HG03469 (cell line): ENCODE data around the gene ADGRG6.

Source experiments
- ATAC-seq: cut with Tn5 transposase; IDR thresholded peaks from one replicate; pipeline ENCODE4 v1.9.1; 2021; ENCODE audit warnings: mild to moderate bottlenecking, moderate library complexity, moderate number of reproducible peaks; ENCODE audit not compliant: unreplicated experiment

ADGRG6 gene

DNA sequence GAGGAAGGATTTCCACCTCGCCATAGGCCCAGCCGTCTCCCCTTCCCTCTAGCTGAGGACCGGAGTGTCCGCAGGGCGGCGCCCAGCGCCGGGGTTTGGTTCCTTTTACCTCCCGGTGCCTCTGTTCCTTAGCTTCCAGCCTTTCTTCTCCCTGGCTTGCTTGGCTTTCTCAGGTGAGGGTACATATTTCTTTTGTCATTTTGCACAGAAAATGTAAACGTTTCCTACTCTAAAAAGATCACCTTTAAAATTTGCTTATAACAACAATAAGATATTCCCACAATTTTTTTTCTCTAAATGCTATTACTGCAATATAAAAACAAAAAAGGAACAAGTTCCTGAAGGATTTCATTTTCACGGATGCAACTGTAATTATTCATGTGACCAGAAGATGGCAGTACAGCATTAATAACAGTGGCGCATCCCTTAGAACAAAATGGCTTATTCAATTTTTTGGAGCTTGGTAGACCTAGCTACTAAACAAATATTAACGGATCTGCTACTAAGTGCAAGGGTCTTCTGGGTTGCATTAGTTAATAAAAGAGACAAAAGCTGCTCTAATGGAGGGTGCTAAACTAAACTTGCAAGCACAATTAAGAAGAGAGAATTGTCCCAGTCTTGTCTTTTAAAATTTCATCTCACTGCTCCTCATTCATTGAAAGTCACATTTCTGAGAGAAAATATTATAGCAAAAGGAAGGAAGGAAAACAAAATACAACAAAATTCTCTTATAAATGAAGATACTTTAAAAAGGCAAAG is 172.9 kb downstream of the ADGRG6 start:
- ATAC-seq, result no peak

DNA sequence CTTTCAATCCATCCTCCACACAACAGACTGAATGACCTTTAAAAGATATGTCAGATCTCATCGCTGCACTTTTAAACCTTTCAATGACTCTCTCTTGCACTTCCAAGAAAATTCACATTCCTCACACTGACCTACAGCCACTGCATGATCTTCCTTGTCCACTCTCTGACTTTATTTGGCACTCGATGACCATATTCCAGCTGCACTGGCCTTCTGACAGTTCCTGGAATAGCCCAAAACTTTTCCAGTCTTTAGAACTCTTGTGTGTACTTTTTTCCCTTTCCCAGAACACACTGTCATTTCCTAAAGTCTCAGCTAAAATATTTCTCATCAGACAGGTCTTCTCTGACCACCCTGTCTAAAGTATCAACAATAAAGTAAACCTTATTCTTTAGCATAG is 174.6 kb downstream of the ADGRG6 start:
- ATAC-seq, result no peak

DNA sequence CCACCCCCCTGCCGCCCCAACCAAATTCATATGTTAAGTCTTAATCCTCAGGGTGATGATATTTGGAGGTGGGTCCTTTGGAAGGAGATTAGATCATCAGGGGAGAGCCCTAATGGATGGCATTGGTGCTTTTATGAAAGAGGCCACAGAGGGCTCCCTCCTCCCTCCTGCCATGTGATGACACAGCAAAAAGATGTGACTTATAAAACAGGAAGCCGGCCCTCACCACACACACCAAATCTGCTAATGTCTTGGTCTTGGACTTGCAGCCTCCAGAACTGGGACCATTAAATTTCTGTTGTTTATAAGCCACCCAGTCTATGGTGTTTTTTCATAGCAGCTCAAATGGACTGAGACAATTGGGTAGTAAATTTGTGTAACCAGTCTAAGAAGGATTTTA is 176.3 kb downstream of the ADGRG6 start:
- ATAC-seq, result no peak

DNA sequence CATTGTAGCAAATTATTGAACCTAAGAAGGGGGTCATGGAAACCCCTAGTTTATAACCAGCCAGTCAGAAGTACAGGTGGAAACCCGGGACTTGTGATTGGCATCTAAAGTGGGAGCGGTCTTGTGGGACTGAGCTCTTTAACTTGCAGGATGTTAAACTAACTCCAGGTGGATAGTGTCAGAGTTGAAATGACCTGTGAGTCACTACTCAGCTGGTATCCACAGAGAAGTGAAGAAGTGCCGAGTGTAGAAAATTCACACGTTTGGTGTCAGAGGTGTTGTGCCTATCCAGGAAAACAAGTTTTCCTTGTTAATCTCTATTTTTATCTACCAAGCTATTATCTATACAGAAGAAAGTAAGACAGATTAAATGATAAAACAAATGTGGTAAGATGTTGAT is 179.7 kb downstream of the ADGRG6 start:
- ATAC-seq, result no peak

DNA sequence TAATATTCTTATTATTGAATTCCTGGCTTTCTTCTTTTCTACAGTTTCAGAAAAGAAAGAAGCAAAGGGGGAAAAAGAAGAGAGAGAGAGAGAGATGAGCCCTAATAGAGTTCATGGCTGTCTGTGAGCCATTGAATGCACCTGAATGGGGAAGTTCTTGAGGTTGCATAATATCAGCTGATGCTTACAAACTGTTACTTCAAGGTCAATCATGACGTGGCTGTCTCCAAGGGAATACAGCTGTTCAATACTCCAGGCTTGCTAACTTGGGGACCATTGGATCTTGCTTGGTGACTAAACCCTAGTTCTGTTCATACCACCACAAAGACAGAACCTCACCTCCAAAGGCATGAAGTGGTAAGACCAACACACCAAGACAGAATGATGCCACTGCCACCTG is 180.4 kb downstream of the ADGRG6 start:
- no peak for ATAC-seq

DNA sequence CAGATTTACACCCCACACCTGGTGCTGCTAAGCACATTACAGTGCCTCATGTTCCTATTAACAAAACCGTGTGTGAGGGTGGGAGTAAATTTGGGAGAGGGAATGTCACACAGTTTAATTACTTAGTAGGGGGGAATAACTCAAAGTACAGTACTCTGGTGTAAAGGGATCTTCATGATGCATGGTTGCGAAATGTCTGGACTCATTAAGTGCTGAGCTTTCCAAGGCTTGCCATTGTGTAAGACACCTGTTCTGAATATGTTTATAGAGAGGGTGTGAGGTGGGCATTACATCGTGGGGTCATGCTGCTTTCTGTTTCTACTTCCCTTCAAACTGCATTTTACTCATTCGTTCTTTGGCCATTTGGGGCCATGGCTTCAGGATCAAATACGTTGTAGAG is 181.2 kb downstream of the ADGRG6 start:
- no peak for ATAC-seq

DNA sequence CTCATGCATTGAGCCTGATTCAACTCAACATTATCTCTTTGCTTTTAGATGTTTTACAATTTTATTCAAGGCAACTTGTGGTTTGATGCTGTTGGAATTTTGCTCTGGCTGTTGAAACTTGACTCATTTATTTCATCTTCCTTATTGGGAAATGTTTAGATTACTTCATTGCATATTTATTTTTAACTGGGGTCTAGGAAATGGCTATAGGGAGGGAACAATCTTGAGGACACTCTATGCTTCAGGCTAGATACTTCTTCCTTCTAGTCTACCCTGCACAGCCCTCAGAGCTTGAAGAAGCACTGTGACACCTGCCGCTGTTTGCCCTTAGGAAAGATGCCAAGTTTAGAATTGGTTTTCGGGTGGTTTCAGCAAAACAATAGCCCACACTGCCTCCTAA is 183.4 kb downstream of the ADGRG6 start:
- ATAC-seq, result no peak

DNA sequence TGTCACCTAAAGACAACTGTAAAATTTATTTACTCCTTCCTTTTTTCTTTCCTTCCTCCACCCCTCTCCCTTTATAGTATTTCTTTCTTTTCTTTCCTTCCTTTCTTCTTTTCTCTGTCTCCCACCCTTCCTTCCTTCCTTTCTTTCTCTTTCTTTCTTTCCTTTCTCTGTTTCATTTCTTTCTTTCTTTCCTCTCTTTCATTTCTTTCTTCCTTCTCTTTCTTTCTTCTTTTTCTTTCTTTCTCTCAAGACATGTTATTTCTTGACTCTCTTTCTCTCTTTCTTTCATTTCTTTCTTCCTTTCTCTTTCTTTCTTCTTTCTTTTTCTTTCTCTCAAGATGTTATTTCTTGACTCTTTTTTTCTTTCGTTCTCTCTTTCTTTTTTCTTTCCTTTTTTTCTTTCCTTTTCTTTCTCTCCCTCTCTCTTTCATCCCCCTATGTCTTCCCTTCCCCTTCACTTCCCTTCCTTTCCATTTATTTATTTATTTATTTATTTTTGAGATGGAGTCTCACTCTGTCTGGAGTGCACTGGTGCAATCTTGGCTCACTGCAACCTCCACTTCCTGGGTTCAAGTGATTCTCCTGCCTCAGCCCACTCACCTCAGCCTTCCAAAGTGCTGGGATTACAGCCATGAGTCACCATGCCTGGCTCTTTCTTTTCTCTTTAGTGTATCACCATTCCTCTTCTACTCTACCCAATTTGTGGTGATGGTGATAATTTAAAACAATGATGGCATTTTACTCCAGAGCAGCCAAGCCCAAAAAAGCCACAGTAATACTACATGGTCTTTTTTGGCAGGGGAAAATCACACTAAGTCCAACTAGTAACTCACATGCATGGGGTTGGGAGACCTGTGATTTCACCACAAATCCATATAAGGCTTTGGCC is 188.2 kb downstream of the ADGRG6 start:
- ATAC-seq, result no peak
